NCI-H460 (cell line): ENCODE results near the gene P3R3URF. TPM values are rescaled to one million over a fixed set of nuclear protein-coding genes. Genes with fewer than 3 reads are reported as not detected.

Experiments used
- DNase-seq: peaks from one replicate; pipeline ENCODE4 v3.0.0-alpha.2; 2016; ENCODE audit warnings: low read depth; ENCODE audit errors: extremely low read depth
- small RNA-seq, 2 experiments: library from RNA; depleted of rRNA; stranded (forward); fragments of <200 nt; gene quantifications; one replicate each; pipeline ENCODE3, GENCODE V24; 2014
- total RNA-seq: library from RNA; depleted of rRNA; stranded (reverse); fragments of >200 nt; shearing (Covaris generic); gene quantifications from 2 replicates; pipeline ENCODE4 v1.2.3, GENCODE V29; 2014; rRNA removed

The P3R3URF gene
- total RNA-seq, 1 experiment from 2014 or later, result not detected

- DNase-seq, result no peak
These were observed 41.5 kb downstream of the P3R3URF start for GRCh38 chr1:46134660-46135331.

- no peak for DNase-seq
These were observed 42.4 kb downstream of the P3R3URF start for GRCh38 chr1:46133781-46134350.

- no peak for DNase-seq
These were observed 43.1 kb downstream of the P3R3URF start for GRCh38 chr1:46133181-46133658.

- DNase-seq, result peak; percentile 97
These were observed 43.6 kb downstream of the P3R3URF start, which contains the start of gene PIK3R3 for GRCh38 chr1:46132529-46133180. PIK3R3 (minus strand) TSS chr1:46132629; CDS start chr1:46131952, 677 bp downstream.

GRCh38 chr1:46131712-46132528 is 44.4 kb downstream of the P3R3URF start:
- no peak for DNase-seq

GRCh38 chr1:46131093-46131492 is 45.2 kb downstream of the P3R3URF start:
- no peak for DNase-seq

- no peak for DNase-seq
These were observed 45.7 kb downstream of the P3R3URF start for GRCh38 chr1:46130606-46131005.

- no peak for DNase-seq
These were observed 46.2 kb downstream of the P3R3URF start for GRCh38 chr1:46130121-46130520.

- no peak for DNase-seq
These were observed 47.9 kb downstream of the P3R3URF start for GRCh38 chr1:46128344-46128743.

Small RNA genes lying within 50 kb of the gene (small RNA-seq; reads per million reads assigned to genes)
- 0 reads per million in 2 experiments for gene AL672043.1

Other genes with a start within 250 kb of the P3R3URF start
- 1.8 and 2.9 TPM in 2 replicates for gene PIK3R3, start 43.9 kb downstream of the P3R3URF start, total RNA-seq
- 0.07 and 1.0 TPM in 2 replicates for gene TSPAN1, start 1.4 kb downstream of the P3R3URF start, total RNA-seq
- gene POMGNT1, start 21.9 kb upstream of the P3R3URF start, total RNA-seq, result 43.7 and 47.5 TPM in 2 replicates
- gene LURAP1, start 26.8 kb upstream of the P3R3URF start, total RNA-seq, result not detected in 2 replicates
- 5.3 and 6.6 TPM in 2 replicates for gene RAD54L, start 71.3 kb upstream of the P3R3URF start, total RNA-seq
- gene LRRC41, start 127.1 kb upstream of the P3R3URF start, total RNA-seq, result 46.7 and 50.4 TPM in 2 replicates
- 655 and 672 TPM in 2 replicates for gene UQCRH, start 127.2 kb upstream of the P3R3URF start, total RNA-seq
- gene NSUN4, start 164.3 kb upstream of the P3R3URF start, total RNA-seq, result 24.7 and 25.8 TPM in 2 replicates
- gene FAAH, start 217.8 kb upstream of the P3R3URF start, total RNA-seq, result 0.17 and 0.54 TPM in 2 replicates